CD4-positive, alpha-beta T cell treated with Interleukin-15 for 4 hours (primary cell): Measurements from ENCODE around the gene ASCC2.
"Not testable (repeated sequence)": the region's sequence is repeated elsewhere in the genome, so short reads cannot be mapped to it uniquely, and the experiment has no call there.

Experiments used
- DNase-seq: peaks from one replicate; pipeline ENCODE4 v3.0.0-alpha.2; 2020; ENCODE audit warnings: low spot score

ASCC2 gene, protein sequence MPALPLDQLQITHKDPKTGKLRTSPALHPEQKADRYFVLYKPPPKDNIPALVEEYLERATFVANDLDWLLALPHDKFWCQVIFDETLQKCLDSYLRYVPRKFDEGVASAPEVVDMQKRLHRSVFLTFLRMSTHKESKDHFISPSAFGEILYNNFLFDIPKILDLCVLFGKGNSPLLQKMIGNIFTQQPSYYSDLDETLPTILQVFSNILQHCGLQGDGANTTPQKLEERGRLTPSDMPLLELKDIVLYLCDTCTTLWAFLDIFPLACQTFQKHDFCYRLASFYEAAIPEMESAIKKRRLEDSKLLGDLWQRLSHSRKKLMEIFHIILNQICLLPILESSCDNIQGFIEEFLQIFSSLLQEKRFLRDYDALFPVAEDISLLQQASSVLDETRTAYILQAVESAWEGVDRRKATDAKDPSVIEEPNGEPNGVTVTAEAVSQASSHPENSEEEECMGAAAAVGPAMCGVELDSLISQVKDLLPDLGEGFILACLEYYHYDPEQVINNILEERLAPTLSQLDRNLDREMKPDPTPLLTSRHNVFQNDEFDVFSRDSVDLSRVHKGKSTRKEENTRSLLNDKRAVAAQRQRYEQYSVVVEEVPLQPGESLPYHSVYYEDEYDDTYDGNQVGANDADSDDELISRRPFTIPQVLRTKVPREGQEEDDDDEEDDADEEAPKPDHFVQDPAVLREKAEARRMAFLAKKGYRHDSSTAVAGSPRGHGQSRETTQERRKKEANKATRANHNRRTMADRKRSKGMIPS

DNA sequence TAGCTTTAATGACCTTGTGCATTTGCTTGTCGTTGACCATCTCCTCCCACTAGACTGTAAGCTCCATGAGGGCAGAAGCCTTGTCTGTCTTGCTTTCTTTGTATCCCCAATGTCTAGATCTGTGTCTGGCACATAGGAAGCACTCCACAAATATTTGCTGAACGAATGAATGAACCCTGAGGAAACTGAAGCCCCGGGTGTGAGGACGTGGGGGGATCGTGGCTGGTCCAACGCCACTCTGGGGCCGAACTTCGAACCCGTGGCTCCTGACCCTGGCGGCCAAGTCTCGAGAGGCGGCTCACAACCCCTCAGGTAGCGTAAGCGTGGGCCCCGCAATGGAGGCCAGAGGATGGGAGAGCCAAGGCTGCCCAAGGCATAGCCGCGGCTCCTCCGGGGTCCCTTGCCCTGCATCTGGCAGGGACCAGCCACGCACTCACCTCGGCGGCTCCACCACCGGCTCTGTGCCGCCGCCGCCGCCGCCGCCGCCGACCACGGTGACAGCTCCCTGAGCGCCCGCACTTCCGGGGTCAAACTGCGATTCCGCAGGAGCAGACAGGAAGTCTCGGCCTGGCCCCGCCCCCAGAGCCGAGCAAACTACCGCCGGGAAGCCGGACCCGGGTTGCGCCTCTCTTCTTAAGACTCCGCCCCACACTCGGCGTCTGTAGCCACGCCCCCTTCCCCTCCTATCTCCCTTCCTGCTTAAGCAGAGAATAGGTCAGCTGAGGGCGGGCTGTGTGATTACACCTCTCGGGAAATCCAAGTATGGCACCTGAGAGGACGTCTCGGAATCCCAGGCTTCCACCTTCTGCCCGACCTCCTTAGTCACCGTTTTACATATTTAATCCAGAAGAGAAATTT lies at the start of gene ASCC2:
ASCC2 (minus strand) TSS at position 534 of the 858 bp plus-strand sequence. CDS start 5,949 bp downstream, outside the sequence.
- peak; percentile 98 for DNase-seq

GRCh38 chr22:29887358-29887757 lies 49.3 kb upstream of the ASCC2 start:
- DNase-seq = no peak

DNA sequence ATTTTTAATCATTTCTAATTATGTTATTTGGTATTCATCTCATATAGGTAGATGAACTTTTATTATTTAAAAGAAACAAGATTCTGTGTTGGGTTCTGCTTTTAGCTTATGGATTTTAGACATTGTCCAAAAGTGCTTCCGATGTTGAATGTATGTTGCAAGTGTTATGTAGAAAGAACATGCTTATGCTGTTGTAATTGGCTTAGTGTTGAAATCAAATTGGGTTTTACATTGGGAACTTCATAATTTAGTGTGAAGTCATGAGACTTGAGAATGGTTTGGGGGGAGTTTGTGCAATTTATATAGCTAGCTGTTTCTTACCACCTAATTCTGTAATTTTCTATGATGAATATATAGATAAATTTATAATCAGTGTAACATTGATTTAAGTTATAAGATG lies 48.5 kb upstream of the ASCC2 start:
- no peak for DNase-seq

DNA sequence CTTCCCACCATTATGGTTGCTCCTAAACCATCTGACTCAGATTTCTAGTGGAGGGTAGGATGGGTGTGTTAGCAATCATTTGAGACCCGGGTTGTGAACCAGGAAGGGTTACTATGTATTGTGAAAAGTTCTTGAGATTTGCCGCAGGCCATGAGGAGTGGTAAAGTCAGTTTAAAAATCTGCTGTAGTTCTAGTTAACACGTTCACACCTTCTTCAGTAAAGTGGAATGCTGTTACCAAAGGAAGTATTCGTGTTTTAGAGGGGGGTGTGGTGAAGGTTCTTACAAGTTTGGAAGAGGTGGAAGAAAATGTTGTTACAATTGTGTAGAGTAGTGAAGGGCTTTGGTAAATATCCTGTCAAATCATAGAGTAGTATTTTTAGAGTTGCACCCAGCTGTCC lies 47.5 kb upstream of the ASCC2 start:
- no peak for DNase-seq

DNA sequence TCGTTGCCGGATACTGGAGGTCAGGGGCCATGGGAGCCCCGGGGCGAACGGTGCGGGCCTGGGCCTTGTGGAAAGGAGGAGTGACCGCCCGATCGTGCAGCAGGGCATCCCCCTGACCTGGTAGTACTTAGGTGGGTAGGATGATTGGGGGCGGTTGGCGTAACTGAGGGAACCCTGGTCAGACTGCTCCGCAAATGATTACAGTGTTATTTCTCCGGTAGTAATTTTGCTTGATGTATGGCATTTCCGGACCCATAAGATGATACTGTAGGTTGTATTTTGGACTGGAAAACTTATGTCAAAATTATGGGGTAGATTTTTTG lies 45.7 kb upstream of the ASCC2 start:
- peak; percentile 3 for DNase-seq

- DNase-seq = peak; percentile 93
These were observed 45.1 kb upstream of the ASCC2 start, which contains the start of gene MTMR3 for GRCh38 chr22:29883045-29883774. TSS of gene MTMR3 (plus strand) at chr22:29883174. CDS start at chr22:29971060, 87,886 bp downstream.

GRCh38 chr22:29882716-29883044 lies 44.6 kb upstream of the ASCC2 start:
- no peak for DNase-seq

- no peak for DNase-seq
These were observed 41.7 kb upstream of the ASCC2 start for GRCh38 chr22:29879753-29880152.

DNA sequence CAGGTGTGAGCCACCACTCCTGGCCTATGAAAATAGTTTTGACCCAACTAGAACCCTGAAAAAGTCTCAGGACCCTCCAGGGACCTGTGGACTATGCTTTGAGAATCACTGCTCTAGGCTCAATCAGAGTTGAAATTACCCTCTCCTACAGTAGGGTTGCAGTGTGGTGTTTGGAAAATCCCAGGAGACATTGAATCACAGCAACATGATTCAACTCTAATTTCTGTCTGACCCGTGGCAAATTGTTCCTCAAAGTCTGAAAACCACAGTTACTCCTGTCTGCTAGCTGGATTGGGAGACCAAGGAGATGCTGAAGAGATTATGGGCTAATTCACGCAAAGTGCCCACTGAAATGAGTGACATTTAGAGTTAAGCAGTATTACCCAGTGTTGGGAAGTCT lies 39.5 kb upstream of the ASCC2 start:
- no peak for DNase-seq

DNA sequence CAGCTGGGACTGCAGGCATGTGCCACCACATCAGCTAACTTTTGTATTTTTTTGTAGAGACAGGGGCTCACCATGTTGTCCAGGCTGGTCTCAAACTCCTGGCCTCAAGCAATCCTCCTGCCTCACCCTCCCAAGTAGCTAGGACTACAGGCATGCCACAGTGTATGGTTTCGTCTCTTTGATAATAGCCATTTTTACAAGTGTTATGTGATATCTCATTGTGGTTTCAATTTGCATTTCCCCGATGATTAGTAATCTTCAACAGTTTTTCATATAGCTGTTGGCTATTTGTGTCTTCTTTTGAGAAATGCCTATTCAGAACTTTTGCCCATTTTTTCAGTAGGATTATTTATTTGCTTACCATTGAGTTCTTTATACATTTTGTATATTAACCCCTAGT lies 35.9 kb upstream of the ASCC2 start:
- DNase-seq = no peak

DNA sequence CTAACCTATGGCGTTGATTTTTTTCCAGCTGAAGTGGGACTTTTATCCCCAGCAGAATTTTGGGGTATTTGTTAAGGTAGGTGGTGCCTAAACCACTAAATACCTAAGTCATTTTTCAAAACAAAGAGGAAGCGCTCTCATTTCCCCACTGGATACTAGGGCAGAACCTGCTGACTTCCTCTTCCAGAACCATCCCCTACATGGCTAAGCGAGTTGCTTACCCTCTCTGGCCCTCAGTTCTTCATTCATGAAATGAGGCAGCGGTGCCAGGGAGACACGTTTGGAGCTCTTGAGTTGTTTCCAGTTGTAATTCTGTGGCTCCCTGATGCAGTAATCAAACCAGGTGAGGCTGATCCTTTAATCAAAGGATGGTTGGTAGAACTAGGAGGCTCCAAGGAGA lies 34.9 kb upstream of the ASCC2 start:
- no peak for DNase-seq

DNA sequence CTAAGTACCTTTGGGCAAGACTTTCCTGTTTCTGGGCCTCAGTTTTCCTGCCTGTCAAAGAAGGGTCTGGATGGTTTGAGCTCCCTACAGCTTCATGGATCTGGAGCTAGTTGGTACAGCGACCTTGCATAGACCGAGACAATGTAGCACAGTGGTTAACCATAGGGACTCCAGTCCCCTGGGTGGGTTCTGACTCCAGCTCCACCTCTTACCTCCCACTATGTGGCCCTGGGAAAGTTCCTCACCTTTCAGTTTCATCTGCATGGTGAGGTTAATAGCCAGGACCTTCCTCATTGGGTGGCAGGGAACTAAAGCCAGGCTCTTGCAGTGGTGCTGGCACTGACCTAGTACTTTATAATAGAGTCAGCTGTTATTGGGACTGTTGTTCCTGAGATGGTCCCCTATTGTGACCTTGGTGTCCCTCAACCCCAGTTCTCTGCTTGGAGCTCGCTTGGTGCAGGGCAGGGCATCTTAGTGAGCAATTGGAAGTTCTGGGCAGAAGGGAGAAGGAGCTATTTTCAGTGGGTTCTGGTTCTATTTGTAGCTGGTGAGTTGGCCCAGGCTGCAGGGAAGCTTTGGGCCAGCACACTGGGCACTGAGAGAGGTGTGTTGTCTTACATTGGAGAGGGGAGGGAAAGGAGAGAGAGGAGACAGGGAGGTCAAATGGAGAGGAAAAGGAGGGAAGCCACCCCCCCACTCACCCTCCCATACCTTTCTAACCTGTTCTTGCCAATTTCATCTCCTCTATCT lies 34.2 kb upstream of the ASCC2 start:
- no peak for DNase-seq

DNA sequence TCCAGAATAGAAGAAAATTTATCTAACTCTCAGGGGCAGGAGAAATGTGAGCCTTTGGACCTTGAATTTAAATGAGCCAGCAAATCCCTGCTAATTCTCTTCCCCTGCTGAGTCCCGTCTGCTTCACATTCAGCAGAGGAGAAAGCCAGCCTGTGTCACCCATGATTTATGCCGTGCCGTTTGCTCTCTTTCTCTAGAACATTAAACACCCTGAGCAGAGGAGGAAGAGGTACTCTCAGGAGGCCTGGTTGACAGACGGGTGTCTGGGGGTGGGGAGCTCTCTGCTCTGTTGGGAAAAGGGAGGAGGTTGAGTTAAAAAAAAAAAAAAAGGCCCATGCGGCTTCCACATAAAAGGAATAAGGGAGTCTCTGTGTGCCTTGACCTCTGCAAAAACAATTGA lies 33.6 kb upstream of the ASCC2 start:
- DNase-seq = no peak

DNA sequence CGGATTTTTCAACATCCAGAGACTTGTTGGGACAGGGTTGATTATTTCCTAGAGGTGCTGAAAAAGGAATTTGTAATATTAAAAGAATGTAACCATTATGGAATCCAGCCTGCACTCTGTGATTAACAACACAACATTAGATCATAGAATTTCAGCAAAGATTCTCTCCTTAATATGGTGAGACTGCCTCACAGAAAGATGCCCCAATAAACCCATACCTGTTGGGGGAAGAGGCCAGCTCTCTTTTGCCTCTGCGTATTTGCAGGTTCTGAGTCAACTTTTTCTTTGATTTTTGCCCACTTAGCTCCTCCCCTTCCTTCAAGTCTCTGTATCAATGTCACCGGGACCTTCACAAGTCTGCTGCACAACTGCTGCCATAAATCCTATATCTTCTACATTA lies 32.5 kb upstream of the ASCC2 start:
- DNase-seq = peak; percentile 6

- no peak for DNase-seq
These were observed 29.8 kb upstream of the ASCC2 start for GRCh38 chr22:29867851-29868250.

DNA sequence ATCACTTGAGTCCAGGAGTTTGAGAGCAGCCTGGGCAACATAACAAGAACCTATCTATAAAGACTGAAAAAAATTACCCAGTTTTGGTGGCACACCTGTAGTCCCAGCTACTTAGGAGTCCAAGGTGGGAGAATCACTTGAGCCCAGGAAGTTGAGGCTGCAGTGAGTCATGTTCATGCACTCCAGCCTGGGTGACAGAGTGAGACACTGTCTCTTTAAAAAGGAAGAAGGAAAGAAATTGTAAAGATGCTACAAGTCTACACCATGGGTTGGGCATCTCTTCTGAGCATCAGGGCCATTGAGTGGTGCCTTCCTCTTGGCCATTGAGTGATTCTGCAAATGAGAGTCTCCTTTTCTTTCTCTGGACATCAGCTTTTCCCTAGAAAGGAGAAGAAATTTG lies 29.2 kb upstream of the ASCC2 start:
- no peak for DNase-seq

- DNase-seq = not testable (repeated sequence)
These were observed 27.5 kb upstream of the ASCC2 start for GRCh38 chr22:29865572-29865971.

GRCh38 chr22:29861672-29862297 lies 23.7 kb upstream of the ASCC2 start:
- no peak for DNase-seq

DNA sequence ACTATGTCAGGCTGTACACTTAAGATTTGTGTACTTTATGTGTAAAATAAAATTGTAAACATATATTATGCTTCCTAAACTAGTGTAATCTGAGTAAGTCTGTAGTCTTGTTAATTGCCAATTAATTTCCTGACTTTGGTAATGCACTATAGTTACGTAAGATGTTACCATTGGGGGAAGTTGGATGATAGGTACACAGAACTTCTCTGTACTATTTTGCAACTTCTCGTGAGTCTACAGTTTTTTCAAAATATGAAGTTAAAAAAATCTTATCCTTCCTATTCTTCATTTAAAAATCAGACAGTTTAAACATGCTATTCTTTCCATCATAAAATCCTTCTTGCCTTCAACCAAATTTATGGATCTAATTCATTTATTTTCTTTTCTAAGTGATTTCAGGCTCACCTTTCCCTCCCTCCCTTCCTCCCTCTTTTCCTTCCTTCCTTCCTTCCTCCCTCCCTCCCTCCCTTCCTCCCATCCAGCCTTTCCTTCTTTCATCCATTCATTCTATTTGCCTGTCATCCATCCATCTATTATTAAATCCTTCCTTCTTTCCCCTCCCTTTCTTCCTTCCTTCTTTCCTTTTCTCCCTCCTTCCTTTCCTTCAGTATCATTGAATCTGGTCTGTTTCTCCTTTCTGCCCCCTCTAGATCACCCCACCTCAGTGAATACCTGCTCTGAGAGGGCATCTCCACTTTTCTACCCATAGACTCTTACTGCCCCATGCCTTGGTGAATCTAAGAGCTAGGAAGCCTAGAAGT lies 22.1 kb upstream of the ASCC2 start:
- no peak for DNase-seq

- DNase-seq = not testable (repeated sequence)
These were observed 21.0 kb upstream of the ASCC2 start for GRCh38 chr22:29859030-29859429.
